HTR-8/SVneo (cell line): ENCODE results near the gene CXorf49B.
"Not testable (repeated sequence)": the region's sequence is repeated elsewhere in the genome, so short reads cannot be mapped to it uniquely, and the experiment has no call there.

ENCODE experiments used
- DNase-seq: peaks from one replicate; pipeline ENCODE4 v3.0.0; 2011; ENCODE audit warnings: low spot score, mixed read lengths; ENCODE audit not compliant: insufficient read length
- FAIRE-seq: peaks from 2 replicates; lab custom pipeline; 2011; peaks lifted over from hg19 to GRCh38; lab: Jason Lieb, UNC

The CXorf49B gene

DNA sequence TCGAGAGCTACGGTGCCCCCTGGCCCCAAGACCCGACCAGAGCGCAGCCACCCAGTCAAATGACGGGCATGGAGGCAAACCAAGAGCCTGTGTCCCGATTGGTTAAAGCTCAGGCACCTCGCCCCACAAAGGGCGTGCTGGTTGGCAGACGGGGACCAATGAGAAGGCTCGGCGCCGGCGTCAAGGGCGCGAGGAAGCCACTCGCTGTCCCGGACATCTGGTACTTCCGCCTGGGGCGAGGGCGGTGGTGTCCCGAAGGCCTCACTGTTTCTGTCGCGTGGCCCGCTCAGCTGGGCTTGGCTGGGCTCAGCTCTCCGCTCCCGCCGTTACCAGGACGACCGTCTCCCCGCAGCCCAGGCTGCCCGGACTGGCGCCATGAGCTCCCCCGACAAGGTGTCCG, at the start of gene CXorf49B:
CXorf49B (plus strand) TSS at position 301 of the 400 bp plus-strand sequence; CDS start at position 376, 75 bp downstream.
- DNase-seq, FAIRE-seq: not testable (repeated sequence)

DNA sequence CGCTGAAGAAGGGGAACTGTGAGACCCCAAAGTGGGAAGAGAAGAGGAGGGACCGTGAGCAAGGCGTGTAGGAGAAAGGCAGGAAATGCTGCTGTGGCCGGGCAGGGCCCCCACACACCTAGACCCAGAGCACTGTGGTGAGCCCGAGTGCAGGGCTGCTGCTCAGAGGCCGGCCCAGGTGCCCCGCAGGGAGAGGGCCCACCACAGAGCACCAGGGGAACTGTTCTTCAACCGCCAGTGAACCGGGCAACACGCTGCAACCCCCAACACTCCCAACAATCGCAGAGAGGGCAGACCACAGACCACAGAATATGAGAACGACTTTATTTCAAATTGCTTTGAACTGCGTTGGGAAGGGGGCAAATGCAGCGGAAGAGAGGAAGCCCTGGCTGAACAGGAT, 49.1 kb upstream of the CXorf49B start:
- FAIRE-seq, DNase-seq: not testable (repeated sequence)

DNA sequence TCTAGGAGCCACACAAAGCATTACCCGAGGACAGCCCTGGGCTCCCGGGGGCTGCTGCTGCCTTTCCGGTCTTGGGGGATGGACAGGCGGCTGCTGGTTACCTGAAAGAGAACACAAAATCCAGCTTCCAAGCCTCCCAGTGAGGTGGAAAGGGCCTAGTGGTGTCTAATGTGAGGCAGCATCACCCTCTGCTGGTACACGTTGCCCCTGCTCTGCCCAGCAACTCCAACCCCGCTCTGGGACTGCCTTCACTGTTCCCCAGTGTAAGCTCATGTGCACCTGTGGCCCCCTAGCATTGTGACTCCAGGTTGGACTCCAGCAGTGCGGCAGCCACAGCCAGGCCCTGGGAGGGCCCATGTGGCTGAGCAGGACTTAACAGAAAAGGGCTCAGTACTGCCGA, 47.6 kb upstream of the CXorf49B start:
- FAIRE-seq: peak; percentile 80
- not testable (repeated sequence) for DNase-seq

DNA sequence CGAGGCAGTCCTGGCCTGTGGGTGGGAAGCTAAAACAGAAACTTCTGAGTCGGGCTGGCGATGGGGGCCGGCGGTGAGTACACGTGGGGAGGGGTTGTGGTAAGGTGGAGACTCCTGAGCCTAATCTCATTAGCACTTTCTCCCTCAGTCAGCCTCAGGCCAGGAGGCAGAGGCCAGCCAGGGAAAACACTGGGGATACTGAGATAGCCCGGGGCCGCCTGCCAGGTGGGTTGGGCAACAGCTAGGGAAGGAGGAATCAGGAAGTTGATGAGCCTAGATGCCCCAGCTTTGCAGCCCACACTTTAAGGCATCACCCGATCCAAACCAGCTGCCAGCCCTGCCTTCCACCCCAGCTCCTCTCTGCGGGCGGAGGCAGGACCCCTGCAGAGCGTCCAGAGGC, 46.8 kb upstream of the CXorf49B start:
- peak; percentile 36 for FAIRE-seq
- DNase-seq: not testable (repeated sequence)

DNA sequence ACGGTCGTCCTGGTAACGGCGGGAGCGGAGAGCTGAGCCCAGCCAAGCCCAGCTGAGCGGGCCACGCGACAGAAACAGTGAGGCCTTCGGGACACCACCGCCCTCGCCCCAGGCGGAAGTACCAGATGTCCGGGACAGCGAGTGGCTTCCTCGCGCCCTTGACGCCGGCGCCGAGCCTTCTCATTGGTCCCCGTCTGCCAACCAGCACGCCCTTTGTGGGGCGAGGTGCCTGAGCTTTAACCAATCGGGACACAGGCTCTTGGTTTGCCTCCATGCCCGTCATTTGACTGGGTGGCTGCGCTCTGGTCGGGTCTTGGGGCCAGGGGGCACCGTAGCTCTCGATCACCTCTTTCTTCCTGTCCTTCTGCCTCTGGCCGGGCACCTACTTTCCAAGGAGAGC, 45.0 kb upstream of the CXorf49B start, which contains the start of gene CXorf49:
CXorf49 (minus strand) TSS at position 101 of the 400 bp plus-strand sequence. CDS start 134 bp downstream, outside the sequence.
- FAIRE-seq, DNase-seq: not testable (repeated sequence)

DNA sequence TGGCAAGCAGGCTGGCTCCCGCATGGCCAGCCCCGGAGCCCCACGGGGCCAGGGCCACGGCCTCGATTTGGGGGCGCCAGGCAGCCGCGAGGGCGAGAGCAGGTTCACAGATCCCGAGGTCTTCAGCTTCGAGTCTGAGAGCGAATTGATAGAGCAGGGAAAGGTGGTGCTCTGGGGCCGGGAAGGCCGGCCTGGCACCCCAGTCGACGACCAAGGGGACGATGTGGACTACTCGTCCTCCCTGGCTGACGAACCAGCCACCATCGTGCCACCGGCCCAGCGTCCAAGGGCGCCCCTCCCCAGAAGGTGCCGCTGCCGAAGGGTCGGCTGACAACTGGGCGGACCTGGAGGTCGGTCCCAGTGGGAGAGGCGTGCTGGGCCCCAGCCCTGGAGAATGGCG, 44.0 kb upstream of the CXorf49B start:
- not testable (repeated sequence) for FAIRE-seq, DNase-seq

DNA sequence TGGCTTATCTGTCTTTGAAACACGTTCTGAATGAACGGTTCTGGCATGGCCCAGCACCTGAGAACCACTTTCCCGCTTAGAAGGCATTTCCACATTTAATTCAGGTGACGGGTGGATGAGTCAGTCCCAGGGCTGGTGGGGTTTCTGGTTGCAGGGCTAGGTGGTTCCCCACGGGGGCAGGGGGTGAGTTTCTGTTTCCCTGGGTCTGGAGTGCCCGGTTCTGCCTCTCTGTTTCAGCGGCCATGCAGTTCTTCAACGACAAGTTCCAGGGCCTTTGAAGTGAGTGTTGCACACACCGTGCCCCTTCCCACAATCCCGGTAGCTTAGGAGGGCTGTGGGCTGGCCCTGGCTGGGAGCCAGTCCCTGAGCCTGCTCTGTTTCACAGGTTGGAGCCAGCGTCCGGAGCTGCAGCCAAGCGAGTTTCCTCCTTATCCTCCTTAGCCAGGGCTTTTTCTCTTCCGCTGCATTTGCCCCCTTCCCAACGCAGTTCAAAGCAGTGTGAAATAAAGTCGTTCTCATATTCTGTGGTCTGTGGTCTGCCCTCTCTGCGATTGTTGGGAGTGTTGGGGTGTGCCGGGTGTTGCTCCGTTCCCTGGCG, 42.8 kb upstream of the CXorf49B start:
- not testable (repeated sequence) for DNase-seq, FAIRE-seq

DNA sequence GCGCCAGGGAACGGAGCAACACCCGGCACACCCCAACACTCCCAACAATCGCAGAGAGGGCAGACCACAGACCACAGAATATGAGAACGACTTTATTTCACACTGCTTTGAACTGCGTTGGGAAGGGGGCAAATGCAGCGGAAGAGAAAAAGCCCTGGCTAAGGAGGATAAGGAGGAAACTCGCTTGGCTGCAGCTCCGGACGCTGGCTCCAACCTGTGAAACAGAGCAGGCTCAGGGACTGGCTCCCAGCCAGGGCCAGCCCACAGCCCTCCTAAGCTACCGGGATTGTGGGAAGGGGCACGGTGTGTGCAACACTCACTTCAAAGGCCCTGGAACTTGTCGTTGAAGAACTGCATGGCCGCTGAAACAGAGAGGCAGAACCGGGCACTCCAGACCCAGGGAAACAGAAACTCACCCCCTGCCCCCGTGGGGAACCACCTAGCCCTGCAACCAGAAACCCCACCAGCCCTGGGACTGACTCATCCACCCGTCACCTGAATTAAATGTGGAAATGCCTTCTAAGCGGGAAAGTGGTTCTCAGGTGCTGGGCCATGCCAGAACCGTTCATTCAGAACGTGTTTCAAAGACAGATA, 2.4 kb upstream of the CXorf49B start:
- not testable (repeated sequence) for DNase-seq, FAIRE-seq

DNA sequence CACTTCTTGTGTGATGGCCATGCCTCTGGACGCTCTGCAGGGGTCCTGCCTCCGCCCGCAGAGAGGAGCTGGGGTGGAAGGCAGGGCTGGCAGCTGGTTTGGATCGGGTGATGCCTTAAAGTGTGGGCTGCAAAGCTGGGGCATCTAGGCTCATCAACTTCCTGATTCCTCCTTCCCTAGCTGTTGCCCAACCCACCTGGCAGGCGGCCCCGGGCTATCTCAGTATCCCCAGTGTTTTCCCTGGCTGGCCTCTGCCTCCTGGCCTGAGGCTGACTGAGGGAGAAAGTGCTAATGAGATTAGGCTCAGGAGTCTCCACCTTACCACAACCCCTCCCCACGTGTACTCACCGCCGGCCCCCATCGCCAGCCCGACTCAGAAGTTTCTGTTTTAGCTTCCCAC, 1.7 kb downstream of the CXorf49B start:
- not testable (repeated sequence) for FAIRE-seq, DNase-seq

DNA sequence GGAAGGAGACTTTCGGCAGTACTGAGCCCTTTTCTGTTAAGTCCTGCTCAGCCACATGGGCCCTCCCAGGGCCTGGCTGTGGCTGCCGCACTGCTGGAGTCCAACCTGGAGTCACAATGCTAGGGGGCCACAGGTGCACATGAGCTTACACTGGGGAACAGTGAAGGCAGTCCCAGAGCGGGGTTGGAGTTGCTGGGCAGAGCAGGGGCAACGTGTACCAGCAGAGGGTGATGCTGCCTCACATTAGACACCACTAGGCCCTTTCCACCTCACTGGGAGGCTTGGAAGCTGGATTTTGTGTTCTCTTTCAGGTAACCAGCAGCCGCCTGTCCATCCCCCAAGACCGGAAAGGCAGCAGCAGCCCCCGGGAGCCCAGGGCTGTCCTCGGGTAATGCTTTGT, 2.5 kb downstream of the CXorf49B start:
- DNase-seq, FAIRE-seq: not testable (repeated sequence)

DNA sequence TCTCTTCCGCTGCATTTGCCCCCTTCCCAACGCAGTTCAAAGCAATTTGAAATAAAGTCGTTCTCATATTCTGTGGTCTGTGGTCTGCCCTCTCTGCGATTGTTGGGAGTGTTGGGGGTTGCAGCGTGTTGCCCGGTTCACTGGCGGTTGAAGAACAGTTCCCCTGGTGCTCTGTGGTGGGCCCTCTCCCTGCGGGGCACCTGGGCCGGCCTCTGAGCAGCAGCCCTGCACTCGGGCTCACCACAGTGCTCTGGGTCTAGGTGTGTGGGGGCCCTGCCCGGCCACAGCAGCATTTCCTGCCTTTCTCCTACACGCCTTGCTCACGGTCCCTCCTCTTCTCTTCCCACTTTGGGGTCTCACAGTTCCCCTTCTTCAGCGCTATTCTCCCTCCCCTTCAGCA, 4.0 kb downstream of the CXorf49B start:
- not testable (repeated sequence) for FAIRE-seq, DNase-seq

DNA sequence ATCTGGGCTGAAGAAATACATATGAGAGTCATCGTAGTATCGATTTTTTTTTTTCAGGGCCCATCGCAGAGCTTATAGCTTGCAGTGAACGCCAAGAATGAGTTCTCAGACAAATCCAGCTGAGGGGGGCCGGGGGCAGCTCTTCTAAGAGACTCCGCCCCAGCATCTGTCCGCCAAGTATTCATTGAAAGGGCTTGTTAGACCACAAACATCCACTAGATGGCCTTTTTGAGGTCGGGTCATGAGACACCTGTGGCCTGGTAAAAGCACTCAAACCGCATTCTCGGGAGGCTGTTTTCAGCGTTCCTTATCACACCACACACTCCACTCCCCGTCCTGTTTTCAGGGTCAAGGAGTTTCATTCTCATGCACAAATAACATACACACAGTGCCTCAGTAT, 15.2 kb downstream of the CXorf49B start:
- FAIRE-seq: not testable (repeated sequence)

DNA sequence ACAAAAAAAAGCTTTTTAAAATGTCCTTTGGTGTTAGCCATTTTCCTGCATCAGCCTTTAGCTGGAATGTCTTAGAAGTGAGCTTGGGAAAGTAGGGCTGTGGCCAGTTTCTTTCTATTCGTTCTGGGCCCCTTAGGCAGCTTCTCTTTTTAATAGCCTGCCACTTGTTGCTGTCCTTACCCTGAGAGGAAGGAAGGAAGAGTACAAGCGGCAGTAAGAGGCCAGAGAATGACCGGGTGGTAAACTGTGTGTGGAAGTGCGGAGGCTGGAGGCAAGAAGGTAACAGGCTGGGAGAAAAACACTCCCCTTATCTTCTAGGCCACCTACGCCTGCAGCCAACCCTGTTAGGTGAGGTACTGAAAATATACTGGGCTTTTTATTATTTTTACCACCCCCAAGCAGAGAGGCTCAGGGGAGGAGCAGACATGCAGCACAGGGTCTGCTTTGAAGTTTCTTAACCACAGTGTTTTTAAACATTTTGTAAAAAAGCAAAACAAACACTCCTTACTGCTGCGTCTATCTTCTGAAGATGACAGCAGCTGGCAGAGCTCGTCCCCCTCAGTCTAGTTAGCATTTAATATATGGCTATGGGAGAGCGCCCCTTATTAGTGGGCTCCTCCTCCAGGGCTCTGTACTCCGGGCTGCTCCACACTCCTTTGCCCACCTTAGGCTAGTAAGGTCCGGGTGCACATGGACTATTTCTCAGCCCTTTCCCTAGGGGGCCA, 19.2 kb downstream of the CXorf49B start:
- FAIRE-seq: not testable (repeated sequence)

More for the DNA sequence above, 15.2 kb downstream of the CXorf49B start:
- DNase-seq: not testable (repeated sequence)

DNA sequence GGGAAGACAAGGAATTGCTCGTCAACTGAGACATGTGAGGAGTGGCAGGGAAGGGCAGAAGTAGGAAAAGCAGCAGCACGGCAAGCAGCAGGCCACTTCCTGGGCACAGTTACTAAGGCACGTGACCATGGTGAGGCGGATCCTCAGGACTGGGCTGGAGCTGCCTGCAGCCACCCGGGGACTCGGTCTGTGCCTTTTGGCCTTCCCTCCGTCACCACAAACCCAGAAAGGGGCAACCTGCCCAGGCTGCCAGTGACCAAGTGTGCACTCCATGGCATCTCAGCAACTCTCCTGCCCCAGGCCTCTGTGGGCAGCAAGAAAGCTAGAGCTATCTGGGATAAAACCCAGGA, 19.8 kb downstream of the CXorf49B start:
- DNase-seq, FAIRE-seq: not testable (repeated sequence)

More for the DNA sequence above, 19.2 kb downstream of the CXorf49B start:
- not testable (repeated sequence) for DNase-seq

DNA sequence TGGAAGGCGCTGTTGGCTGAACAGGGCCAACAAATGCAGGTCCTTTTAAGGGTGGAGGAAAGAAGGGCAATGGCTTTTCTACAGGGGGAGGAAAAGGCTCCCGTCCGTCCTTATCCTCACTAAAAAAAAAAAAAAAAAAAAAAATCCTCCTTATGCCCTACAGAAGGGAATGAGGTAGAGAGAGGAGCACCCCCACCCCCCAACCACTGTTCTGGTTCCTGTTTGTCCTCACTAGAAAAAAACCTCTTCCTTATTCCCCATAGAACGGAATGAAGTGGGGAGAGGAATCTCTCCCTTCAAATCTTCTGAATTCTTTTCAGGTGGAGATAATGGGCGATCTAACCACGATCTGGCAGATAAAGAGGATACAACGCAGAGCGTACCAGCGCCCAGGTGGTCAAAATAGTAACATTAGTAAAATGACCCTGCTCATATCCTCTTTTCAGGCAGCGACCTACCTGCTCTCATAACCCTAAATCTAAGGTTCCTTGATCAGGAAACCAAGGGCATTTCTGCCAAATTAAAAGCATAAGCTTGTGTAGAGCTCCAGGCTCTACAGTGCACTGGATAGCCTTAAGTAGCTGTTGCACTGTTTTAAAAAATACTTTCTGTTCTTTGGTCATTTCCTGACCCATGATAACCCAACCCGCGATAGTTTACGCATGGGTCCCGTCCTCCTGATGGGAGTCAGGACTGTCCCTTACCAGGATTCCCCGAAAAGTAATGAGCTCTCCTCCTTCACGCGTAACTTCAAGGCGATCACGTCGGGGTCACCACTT, 20.6 kb downstream of the CXorf49B start:
- FAIRE-seq, DNase-seq: not testable (repeated sequence)

DNA sequence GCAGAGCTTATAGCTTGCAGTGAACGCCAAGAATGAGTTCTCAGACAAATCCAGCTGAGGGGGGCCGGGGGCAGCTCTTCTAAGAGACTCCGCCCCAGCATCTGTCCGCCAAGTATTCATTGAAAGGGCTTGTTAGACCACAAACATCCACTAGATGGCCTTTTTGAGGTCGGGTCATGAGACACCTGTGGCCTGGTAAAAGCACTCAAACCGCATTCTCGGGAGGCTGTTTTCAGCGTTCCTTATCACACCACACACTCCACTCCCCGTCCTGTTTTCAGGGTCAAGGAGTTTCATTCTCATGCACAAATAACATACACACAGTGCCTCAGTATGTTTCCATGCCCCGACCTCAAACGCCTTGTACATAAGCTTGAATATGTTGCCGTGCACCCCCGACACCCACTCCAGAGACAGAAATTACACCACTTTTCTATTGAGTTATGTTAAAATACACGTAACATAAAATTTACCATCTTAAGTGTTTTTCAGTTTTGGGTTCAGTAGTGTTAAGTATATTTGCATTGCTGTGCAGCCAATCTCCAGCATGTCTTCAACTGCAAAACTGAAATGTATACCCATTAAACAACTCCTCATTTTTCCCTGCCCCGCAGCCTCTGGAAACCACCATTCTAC, 21.3 kb downstream of the CXorf49B start:
- DNase-seq, FAIRE-seq: not testable (repeated sequence)

DNA sequence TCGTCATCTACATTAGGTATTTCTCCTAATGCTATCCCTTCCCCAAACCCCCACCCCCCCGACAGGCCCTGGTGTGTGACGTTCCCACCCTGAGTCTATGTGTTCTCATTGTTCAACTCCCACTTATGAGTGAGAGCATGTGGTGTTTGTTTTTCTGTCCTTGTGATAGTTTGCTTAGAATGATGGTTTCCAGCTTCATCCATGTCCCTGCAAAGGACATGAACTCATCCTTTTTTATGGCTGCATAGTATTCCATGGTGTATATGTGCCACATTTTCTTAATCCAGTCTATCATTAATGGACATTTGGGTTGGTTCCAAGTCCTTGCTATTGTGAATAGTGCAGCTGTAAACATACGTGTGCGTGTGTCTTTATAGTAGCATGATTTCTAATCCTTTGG, 43.3 kb downstream of the CXorf49B start:
- not testable (repeated sequence) for DNase-seq, FAIRE-seq

DNA sequence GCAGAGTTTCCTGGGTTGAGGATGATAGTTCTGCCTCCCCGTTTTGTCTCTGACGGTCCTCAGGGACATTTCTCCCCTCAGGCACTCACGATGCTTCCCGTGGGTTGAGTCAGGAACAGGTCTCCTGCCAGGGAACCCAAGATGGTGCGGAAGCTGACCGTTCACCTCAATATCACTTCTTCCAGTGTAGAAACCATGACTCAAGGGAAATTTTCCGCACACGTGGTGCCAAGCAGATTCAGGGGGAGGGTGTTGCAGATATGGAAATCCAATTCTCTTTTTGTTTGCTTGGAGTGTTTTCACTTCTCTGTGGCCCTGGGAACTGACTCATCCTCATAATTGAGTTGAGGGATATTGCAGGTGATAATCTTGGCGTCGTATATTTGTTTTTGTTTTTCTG, 46.7 kb downstream of the CXorf49B start:
- DNase-seq (no peak), FAIRE-seq (peak; percentile 87)

DNA sequence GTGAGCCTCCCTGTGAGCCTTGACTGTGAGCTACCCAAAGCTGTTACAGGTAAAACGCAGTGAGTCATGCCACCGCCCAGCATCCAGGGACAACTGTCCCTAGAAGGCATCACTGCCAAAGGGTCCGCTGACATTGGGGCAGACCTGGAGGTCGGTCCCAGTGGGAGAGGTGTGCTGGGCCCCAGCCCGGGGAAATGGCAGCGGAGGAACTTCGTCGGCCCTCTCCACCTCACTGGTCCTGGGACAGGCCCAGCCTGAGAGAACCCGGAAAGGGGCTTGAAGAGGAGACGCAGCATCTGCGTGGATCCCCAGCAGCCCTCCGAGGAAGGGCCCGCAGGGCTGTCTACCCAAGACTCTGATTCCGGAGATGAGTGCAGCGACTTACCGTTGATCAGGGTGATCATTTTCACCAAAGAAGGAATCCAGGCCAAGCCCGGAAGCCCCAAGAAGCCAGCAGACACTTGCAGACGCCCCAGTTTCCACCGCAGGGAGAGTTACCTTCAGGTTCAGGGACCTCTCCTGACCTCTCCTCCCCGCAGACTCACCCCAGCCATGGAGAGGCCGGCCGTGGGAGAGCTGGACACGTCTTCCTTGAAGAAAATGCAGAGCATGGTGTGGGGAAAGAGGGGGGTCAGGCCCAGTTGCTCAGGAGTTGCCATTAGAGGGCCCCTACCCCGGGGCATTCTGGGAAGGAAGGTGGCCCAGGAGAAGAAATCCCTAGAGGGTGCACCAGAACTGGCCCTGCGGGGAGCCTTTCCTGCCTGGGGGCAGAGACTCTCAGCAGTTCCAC, 51.2 kb downstream of the CXorf49B start:
- DNase-seq (no peak), FAIRE-seq (no peak)
